Brain pericyte (primary cell): Measurements from ENCODE around the gene FBXO10.
"Not testable (repeated sequence)": the region's sequence is repeated elsewhere in the genome, so short reads cannot be mapped to it uniquely, and the experiment has no call there.

Source experiments
- DNase-seq: peaks from one replicate; pipeline ENCODE4 v3.0.0-alpha.2; 2012; ENCODE audit warnings: low read depth, low spot score

The FBXO10 gene

DNA sequence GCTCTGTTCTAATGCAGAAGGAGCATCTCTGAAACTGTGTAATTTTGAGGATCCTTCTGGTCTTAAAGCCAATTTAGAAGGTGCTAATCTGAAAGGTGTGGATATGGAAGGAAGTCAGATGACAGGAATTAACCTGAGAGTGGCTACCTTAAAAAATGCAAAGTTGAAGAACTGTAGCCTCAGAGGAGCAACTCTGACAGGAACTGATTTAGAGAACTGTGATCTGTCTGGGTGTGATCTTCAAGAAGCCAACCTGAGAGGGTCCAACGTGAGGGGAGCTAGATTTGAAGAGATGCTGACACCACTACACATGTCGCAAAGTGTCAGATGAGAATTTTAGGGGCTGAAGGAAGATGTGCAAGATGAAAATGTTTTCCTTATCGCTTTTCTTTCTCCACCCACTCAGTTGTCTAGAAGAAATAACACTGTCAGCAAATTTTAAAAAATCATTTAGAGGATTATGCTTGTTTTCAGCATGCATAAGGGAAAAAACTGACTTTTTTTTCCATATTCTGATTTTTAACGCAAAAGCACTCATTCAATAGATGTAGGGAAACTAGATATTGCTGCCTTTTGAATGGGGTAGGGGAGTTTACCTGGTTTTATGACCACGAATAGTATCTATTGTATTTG, 98.1 kb downstream of the FBXO10 start:
- DNase-seq, result not testable (repeated sequence)

DNA sequence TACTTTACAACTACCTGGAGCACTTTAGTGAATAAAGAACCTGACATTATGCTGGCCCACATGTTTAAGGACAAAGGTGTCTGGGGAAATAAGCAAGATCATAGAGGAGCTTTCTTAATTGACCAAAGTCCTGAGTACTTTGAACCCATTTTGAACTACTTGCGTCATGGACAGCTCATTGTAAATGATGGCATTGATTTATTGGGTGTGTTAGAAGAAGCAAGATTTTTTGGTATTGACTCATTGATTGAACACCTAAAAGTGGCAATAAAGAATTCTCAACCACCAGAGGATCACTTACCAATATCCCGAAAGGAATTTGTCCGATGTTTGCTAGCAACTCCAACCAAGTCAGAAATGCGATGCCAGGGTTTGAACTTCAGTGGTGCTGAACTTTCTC, 98.7 kb downstream of the FBXO10 start:
- DNase-seq, result not testable (repeated sequence)

DNA sequence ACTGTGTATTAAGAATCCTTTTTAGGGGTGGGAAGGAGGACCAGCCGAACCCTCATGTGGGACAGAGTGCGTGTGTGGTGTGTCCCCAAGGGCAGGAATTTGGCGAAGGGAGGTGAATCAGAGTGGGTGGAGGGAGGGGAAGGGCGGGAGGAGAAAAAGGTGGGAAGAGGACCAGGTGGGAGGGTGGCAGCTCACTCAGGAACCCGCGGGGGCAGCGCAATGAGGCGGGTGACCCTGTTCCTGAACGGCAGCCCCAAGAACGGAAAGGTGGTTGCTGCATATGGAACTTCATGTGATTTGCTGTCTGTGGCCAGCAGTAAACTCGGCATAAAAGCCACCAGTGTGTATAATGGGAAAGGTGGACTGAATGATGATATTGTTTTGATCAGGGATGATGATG, 99.2 kb downstream of the FBXO10 start:
- no peak for DNase-seq

DNA sequence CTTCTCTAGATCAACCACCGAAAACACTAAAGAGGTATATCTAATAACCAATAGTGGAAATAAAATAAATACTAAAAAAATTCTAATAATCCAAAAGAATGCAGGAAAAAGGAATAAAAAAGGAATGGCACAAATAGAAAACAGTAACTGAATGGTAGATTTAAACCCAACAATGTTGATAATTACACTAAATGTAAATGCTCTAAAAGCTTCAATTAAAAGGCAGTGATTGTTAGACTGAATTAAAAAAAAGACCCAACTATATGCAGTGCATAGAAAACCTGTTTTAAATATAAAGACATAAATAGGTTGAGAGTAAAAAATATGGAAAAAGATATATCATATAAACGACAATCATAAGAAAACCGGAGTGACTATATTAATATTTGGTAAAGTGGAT, 101.7 kb downstream of the FBXO10 start:
- no peak for DNase-seq

DNA sequence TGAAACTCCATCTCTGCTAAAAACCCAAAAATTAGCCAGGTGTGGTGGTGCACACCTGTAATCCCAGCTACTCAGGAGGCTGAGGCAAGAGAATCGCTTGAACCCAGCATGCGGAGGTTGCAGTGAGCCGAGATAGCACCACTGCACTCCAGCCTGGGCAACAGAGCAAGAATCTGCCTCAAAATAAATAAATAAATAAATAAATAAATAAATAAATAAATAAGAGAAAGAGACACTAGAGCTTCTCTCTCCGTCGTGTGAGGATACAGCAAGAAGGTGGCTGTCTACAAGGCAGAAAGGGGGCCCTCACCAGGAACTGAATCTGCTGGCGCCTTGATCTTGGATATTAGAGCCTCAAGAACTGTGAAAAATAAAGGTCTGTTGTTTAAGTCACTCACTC, 102.2 kb downstream of the FBXO10 start:
- not testable (repeated sequence) for DNase-seq

DNA sequence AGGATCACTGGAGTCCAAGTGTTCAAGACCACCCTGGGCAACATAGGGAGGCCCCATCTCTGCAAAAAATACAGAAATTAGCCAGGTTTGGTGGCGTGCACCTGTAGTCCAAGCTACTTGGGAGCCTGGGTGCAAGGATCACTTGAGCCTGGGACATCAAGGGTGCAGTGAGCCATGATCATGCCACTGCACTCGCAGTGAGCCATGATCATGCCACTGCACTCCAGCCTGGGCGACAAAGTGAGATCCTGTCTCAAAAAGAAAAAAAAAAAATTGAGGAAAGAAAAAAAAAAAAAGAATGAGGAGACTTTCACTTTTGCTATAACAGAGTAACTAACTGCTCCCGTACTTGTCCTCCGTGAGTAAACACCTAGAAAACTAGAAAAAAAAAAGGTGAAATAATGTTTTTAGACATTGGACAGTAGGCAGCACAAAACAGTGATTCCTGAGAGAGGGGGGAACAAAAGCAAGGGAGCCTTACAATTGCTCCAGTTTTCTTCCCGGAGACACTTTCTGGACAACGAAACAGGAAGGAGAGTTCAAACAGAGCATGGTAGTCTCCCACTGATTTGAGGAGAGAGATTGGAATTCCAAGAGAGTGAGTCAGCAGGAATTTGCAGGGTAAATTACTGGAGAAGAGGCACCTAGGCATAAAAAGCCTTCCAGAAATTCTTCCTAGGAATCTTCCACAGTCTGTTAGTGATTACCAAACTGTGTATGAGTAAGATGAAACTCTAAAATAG, 104.1 kb downstream of the FBXO10 start:
- DNase-seq, result peak; percentile 42

DNA sequence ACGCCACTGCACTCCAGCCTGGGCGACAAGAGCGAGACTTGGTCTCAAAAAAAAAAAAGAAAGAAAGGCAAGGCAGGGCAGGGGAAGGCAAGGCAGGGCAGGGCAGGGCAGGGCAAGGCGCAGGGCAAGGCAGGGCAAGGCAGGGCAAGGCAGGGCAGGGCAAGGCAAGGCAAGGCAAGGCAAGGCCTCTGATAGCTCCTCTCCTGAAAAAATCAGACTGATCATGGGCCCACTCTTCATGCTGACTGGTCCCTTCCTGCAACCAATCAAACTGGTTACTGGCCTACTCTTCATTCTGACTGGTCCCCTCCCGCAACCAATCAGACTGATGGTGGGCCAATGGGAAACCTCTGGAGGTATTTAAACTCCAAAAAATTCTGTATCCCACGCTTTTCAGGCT, 107.6 kb downstream of the FBXO10 start:
- no peak for DNase-seq

DNA sequence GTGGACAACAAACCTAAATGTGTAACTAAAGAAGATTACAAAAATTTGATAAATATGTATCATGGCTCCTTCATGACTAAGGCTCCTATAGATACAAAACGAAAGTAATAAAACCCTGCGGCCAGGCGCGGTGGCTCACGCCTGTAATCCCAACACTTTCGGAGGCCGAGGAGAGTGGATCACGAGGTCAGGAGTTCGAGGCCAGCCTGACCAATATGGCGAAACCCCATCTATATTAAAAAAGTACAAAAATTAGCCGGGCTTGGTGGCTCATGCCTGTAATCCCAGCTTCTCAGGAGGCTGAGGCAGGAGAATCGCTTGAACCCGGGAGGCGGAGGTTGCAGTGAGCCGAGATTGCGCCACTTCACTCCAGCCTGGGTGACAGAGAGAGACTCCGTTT, 108.7 kb downstream of the FBXO10 start:
- not testable (repeated sequence) for DNase-seq

DNA sequence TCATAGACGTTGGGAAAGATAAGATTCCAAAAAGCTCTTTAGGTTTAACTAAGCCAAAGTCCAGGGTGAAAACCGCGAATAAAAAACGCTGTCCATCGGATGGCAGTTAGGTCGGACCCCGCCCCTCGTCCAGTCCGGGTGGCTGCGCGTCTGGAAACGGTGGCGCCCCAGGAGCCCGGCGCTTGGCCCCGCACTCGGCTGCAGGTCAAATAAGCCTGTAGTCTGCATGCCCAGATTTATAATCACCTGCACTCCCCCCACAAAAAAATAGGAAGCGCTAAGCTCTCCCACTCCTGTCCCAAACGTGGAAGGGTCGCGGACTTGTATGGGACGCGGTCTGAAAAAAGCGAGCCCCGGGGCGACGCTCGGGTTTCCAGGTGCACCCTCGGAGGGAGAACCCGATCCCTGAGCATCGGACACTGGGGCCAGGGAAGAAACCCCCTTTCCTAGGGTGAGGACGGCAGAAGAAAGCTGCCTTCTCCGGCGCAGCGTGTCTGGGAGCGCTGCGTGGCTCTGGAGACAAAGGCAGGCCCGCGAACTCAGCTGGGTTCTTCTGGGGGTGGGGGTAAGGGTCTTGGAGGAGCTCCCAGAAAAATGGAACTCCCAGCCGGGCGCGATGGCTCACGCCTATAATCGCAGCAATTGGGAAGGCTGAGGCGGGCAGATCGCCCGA, 110.0 kb downstream of the FBXO10 start:
- no peak for DNase-seq

DNA sequence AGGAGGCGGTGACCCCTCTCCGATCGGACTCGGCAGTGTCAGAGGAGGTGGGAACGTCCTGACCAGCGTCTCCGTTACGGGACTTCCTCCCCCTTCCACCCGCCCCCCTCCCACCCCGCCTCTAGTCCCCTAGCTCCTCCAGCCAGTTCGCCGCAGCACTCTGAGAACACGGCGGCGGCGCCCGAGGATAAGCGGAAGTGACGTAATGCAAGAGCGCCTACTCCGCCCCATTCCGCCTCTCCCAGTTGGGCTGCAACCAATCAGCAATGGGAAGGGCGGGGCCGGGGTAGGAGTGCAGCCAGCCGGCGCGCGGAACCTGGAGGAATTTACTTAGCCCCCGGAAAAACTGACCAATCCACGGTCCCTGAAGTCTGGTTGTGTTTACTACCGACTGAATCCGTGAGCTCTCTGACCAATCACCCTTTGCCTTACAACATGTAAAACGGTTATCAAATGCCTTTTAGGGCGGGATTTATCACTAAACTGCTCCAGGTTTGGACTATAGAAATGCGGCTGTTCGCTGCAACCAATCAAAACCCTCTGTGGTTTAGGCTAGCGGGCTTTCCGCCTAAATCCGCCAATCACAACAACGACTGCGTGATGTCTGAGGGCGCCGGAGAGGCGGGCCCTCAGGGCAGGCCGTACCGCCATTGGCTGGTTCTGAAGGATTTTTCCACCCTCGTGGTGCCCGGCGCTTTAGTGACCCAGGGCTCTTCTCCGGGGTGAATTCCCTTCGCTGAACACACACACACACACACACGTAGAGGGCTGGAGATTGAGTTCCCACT, 110.7 kb downstream of the FBXO10 start, which contains the start of gene ZBTB5:
Gene ZBTB5 (minus strand): TSS at position 202 of the 788 bp plus-strand sequence. CDS start 22,899 bp downstream, outside the sequence.
- DNase-seq, result peak; percentile 99

DNA sequence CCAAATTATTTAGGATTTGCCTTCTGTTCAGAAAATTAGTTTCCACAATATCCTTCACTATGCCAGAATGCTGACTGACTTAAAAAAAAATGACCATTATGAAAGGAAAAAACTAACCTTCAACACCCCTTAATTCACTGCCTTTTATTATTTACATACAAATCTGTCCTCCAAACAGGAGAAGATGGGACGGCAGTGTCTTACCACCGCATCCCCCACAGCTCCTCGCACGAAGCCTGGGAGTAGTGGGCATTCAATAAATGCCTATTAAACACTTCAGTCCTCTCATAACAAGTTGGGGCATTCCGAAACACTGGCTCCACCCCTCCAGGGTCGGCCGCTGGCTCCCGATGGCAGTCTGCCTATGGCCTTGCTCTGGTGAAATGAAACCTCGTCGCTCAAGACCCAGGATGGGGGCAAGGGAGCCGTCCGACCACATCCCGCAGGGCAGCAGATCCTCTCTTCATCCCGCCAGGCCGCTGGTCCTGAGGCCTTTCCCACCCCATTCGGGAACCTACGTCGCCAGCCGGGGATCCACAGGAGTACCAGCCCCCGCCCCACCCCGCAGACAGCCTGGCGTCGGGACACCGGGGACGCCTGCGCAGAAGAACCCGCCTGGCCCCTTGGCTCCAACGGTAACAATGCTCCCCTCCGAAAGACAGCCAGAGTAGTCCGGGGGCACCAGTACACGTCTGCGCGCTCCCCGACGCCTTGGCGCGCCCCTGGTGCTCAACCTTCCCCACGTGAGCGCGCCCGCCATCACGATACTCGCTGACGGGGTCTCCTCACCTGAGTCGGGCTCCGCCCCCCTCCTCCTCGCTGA, 111.5 kb downstream of the FBXO10 start:
- DNase-seq, result peak; percentile 20

DNA sequence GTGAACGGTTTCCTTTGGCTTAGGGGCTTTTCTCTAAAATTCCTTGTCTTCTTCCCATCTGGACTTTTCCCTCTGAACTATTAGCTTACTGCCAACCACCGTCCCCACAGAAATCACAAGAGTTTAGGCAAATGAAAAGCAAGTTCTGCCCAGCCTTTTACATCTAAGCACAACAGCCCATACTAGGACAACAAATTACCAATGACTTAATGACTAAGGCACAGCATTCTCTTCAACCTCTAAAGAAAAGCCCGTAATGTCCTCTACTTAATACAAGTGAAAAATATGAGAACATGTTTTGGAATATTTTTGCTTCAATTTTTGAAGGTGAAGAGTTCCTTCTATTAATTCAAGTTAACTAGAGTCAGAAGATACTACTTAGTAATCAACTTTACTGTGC, 112.2 kb downstream of the FBXO10 start:
- no peak for DNase-seq
